Memory B cell (primary cell): ENCODE results near the gene ZBTB42.

Experiments
- ATAC-seq: fragments of 150-1000 bp; cut with Tn5 transposase; 2 replicates; pipeline ENCODE4 v1.10.0; 2021; ENCODE audit warnings: low read depth, mild to moderate bottlenecking, moderate library complexity
- DNase-seq, 2 donors: peaks; one replicate each; pipeline ENCODE4 v3.0.0; 2022; ENCODE audit warnings: low spot score in 2 of 2
- H3K27ac Mint-ChIP-seq: one replicate; pipeline ENCODE4 v1.8.0; 2022; ENCODE audit warnings: mild to moderate bottlenecking, moderate library complexity, mixed read lengths
- H3K27me3 Mint-ChIP-seq: one replicate; pipeline ENCODE4 v1.8.0; 2022; ENCODE audit warnings: mixed read lengths
- H3K36me3 Mint-ChIP-seq: one replicate; pipeline ENCODE4 v1.8.0; 2022; ENCODE audit warnings: mild to moderate bottlenecking, mixed read lengths
- H3K4me1 Mint-ChIP-seq: one replicate; pipeline ENCODE4 v1.8.0; 2022; ENCODE audit warnings: mixed read lengths
- H3K4me3 Mint-ChIP-seq: one replicate; pipeline ENCODE4 v1.8.0; 2022; ENCODE audit warnings: mild to moderate bottlenecking, moderate library complexity, mixed read lengths
- H3K9me3 Mint-ChIP-seq: one replicate; pipeline ENCODE4 v1.8.0; 2022; ENCODE audit warnings: mixed read lengths

ZBTB42 gene

GRCh38 chr14:104800771-104801519 is at the start of gene ZBTB42:
Gene ZBTB42 (plus strand): TSS chr14:104801101. CDS start chr14:104801198, 97 bp downstream.
- Mint-ChIP-seq H3K27ac (peak within 1 kb of the TSS; percentile 63), H3K4me3 (peak within 1 kb of the TSS; percentile 93), H3K27me3 (no peaks in the 10 kb centered on the region), H3K9me3 (no peaks in the 10 kb centered on the region), H3K4me1 (peaks cover 39% of the 10 kb centered on the region), H3K36me3 (no peaks in the 10 kb centered on the region)
- ATAC-seq (peak; percentile 49), DNase-seq (peak; percentile 49 to 64)

- H3K27ac Mint-ChIP-seq = peak overlapping the region; percentile 92
- ATAC-seq = no peak
- H3K4me1 Mint-ChIP-seq = peaks cover 26% of the 10 kb centered on the region
- peak overlapping the region; percentile 81 for H3K4me3 Mint-ChIP-seq
- no peak for DNase-seq
- peaks cover 2% of the 10 kb centered on the region for H3K27me3 Mint-ChIP-seq
- no peaks in the 10 kb centered on the region for H3K9me3 Mint-ChIP-seq
- H3K36me3 Mint-ChIP-seq = peaks cover 6% of the 10 kb centered on the region
Measured at GRCh38 chr14:104751539-104752422, 49.1 kb upstream of the ZBTB42 start.

DNA sequence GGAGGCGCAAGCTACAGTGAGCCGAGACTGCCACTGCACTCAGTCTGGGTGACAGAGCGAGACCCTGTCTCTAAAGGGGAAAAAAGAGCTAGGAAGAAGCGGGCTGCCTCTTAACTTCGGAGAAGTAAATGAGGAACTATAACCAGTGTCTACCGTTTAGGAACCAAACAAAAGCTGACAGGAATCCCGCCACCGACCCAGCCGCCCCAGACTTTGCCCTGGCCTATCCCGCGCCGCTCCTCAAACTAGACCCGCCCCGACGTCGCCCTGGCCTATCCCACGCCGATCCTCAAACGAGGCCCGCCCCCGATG is 48.5 kb upstream of the ZBTB42 start:
- Mint-ChIP-seq H3K4me3 (peak overlapping the region; percentile 81), H3K9me3 (no peaks in the 10 kb centered on the region), H3K4me1 (peaks cover 28% of the 10 kb centered on the region), H3K36me3 (peaks cover 6% of the 10 kb centered on the region), H3K27ac (peak overlapping the region; percentile 92), H3K27me3 (peaks cover 2% of the 10 kb centered on the region)
- peak; percentile 79 for ATAC-seq
- no peak for DNase-seq

DNA sequence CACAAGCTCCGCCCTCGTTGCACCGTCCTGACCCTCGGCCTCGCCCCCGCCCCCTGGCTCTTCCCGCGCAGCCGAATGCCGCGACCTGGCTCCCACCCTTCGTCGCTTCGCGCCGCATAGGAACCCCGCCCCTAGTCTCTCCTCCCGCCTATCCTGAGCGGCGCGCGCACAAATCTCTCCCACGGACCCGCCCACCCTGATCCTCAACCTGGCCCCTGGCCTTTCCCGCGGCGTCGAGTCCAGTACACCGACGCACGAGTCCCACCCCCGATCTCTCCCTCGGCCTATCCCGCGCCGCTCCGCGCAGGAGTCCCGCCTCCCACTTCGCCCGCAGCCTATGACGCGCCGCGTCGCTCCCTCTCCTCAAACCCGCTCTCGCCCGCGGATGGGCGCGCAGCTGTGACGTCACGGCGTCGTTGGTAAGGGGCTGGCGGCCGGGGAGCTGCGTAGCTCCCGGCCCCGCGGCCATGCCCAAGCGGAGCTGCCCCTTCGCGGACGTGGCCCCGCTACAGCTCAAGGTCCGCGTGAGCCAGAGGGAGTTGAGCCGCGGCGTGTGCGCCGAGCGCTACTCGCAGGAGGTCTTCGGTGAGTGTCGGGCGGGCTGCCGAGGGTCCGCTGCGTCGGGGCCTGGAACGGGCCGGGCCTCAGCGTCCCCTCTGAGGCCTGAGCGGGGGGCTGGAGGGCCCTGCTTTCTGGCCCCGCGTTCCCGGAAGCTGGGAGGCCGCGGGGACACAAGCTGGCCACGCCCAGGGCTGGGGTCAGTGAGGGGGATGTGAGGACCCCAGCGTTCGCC is 48.0 kb upstream of the ZBTB42 start, which contains the start of gene SIVA1:
Gene SIVA1 (plus strand): TSS at position 413 of the 793 bp plus-strand sequence. CDS start 55 bp downstream, at position 468.
- H3K4me1 Mint-ChIP-seq = peaks cover 31% of the 10 kb centered on the region
- peak within 1 kb of the TSS; percentile 92 for H3K27ac Mint-ChIP-seq
- ATAC-seq (peak; percentile 83), DNase-seq (peak; percentile 98 to 99)
- no peaks in the 10 kb centered on the region for H3K9me3 Mint-ChIP-seq
- H3K36me3 Mint-ChIP-seq = peaks cover 8% of the 10 kb centered on the region
- H3K4me3 Mint-ChIP-seq = peak within 1 kb of the TSS; percentile 81
- H3K27me3 Mint-ChIP-seq = peaks cover 2% of the 10 kb centered on the region

DNA sequence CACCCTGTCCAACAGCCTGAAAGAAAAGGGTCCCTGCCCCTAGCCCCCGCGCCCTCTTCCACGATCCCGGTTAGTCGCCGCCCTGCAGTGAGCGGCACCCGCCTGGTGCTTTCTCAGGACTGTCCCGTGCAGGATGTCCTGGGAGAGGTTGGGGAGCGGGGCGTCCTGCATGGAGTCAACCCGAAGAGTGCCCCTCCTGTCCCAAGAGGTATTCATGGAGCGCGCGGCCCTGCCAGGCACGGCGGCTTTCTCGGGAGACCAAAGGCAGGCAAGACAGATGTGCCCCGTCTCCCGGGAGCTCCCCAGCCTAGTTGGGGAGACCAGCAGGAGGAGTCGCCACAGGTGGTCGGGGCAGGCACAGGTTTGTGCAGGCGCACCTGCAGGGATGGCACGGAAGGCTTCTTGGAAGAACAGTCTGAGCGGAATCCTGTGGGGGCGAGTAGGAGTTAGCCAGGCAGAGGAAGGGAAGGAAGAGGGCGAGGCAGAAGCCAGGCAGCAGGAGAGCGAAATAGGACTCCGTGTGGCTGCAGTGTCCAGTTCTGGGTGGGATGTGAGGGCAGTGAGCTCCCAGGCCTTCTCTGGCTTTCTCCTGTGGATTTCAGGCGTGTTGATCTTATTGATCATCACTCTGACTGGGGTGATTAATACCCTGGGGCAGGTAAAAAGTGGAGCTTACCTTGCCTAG is 47.2 kb upstream of the ZBTB42 start:
- ATAC-seq (no peak), DNase-seq (no peak)
- Mint-ChIP-seq H3K4me1 (peaks cover 31% of the 10 kb centered on the region), H3K27ac (peak overlapping the region; percentile 92), H3K36me3 (peaks cover 8% of the 10 kb centered on the region), H3K9me3 (no peaks in the 10 kb centered on the region), H3K4me3 (peak overlapping the region; percentile 81), H3K27me3 (peaks cover 2% of the 10 kb centered on the region)

GRCh38 chr14:104754213-104754851 is 46.6 kb upstream of the ZBTB42 start:
- Mint-ChIP-seq H3K36me3 (peaks cover 12% of the 10 kb centered on the region), H3K9me3 (no peaks in the 10 kb centered on the region), H3K4me3 (peak overlapping the region; percentile 81), H3K27me3 (no peaks in the 10 kb centered on the region), H3K27ac (peak overlapping the region; percentile 92), H3K4me1 (peaks cover 25% of the 10 kb centered on the region)
- DNase-seq (no peak), ATAC-seq (no peak)

GRCh38 chr14:104755621-104756020 is 45.3 kb upstream of the ZBTB42 start:
- ATAC-seq (no peak), DNase-seq (no peak)
- H3K4me1 Mint-ChIP-seq = peaks cover 25% of the 10 kb centered on the region
- no peaks in the 10 kb centered on the region for H3K9me3 Mint-ChIP-seq
- no peak overlapping the region for H3K4me3 Mint-ChIP-seq
- H3K27ac Mint-ChIP-seq = no peak overlapping the region
- no peaks in the 10 kb centered on the region for H3K27me3 Mint-ChIP-seq
- H3K36me3 Mint-ChIP-seq = peaks cover 18% of the 10 kb centered on the region

DNA sequence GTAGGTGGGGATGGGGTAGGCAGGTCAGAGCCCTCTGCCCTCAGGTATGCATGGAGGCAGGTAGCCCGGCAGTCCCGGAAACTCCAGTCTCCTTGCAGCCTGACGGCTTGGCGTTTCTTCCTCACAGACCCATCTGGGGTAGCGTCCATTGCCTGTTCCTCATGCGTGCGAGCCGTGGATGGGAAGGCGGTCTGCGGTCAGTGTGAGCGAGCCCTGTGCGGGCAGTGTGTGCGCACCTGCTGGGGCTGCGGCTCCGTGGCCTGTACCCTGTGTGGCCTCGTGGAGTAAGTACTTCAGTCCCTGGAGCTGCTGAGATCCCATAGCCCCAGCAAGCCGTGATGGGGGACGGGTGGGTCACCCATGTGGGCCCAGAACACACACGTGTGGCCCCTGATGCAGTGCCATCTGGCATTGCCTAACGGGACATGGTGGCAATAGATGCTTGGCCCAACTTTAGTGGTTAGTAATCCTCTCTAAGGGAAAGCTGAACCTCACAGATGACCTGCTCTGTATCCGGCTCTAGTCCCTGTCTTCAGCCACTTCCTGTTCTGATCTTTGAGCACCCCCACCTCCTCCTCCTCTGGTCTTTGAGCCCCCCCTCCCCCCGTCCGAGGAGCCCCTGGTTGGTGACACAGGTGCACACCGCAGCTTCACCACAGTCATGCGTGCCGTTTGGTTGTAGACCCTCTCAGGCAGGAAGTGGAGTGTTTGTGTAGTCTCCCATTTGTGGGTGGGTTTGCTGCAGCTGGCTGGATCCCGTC is 44.2 kb upstream of the ZBTB42 start:
- H3K4me1 Mint-ChIP-seq = peaks cover 25% of the 10 kb centered on the region
- H3K4me3 Mint-ChIP-seq = no peak overlapping the region
- peaks cover 27% of the 10 kb centered on the region for H3K36me3 Mint-ChIP-seq
- H3K27me3 Mint-ChIP-seq = no peaks in the 10 kb centered on the region
- no peak for DNase-seq
- ATAC-seq = no peak
- no peak overlapping the region for H3K27ac Mint-ChIP-seq
- no peaks in the 10 kb centered on the region for H3K9me3 Mint-ChIP-seq

GRCh38 chr14:104757238-104757585 is 43.7 kb upstream of the ZBTB42 start:
- no peak overlapping the region for H3K27ac Mint-ChIP-seq
- DNase-seq = no peak
- H3K4me1 Mint-ChIP-seq = peaks cover 25% of the 10 kb centered on the region
- no peak overlapping the region for H3K4me3 Mint-ChIP-seq
- H3K9me3 Mint-ChIP-seq = peaks cover 2% of the 10 kb centered on the region
- no peak for ATAC-seq
- peaks cover 32% of the 10 kb centered on the region for H3K36me3 Mint-ChIP-seq
- H3K27me3 Mint-ChIP-seq = no peaks in the 10 kb centered on the region

- peaks cover 34% of the 10 kb centered on the region for H3K36me3 Mint-ChIP-seq
- H3K27me3 Mint-ChIP-seq = no peaks in the 10 kb centered on the region
- H3K4me3 Mint-ChIP-seq = no peak overlapping the region
- no peak for DNase-seq
- ATAC-seq = no peak
- peaks cover 4% of the 10 kb centered on the region for H3K9me3 Mint-ChIP-seq
- H3K27ac Mint-ChIP-seq = no peak overlapping the region
- peaks cover 25% of the 10 kb centered on the region for H3K4me1 Mint-ChIP-seq
Measured at GRCh38 chr14:104757681-104758392, 43.1 kb upstream of the ZBTB42 start.

DNA sequence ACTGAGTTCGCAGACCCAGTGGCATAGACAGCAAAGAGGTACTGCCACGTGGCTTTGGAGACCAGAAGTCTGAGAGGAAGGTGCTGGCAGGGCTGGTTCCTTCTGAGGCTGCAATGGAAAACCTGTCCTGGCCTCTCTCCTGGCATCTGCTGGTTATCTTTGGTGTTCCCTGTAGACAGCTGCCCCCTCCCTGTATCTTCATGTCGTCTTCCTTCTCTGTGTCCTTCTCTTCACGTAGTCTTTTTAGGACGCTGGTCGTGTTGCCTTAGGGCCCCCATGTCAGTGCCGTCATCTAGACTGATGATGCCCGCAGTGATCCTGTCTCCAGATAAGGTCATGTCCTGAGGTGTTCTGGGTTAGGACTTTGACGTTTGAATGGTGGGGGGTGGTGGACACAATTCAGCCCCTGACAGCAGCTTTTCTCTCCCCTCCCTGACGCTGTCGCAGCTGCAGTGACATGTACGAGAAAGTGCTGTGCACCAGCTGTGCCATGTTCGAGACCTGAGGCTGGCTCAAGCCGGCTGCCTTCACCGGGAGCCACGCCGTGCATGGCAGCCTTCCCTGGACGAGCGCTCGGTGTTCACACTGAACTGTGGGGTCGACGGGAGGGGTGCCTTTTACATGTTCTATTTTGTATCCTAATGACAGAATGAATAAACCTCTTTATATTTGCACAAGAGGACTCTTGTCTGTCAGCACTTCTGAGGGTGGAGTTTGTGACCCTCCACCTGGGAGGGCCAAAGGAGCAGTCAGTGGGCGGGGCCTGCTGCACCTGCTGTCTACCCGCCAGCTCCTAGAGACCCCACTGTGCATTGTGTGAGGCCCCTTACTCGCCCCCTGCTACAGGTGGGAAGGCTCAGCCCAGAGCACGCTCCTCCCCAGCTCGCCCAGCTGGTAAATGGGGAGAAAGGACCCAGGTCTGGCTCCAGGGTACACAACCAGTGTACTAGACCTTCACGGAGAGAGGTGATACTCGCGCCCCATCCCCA is 41.6 kb upstream of the ZBTB42 start:
- peaks cover 34% of the 10 kb centered on the region for H3K36me3 Mint-ChIP-seq
- peaks cover 4% of the 10 kb centered on the region for H3K9me3 Mint-ChIP-seq
- peaks cover 16% of the 10 kb centered on the region for H3K4me1 Mint-ChIP-seq
- ATAC-seq = no peak
- no peak overlapping the region for H3K27ac Mint-ChIP-seq
- H3K27me3 Mint-ChIP-seq = no peaks in the 10 kb centered on the region
- no peak overlapping the region for H3K4me3 Mint-ChIP-seq
- DNase-seq = no peak
